Sigmoid colon (tissue), 4 donors: Measurements from ENCODE around the gene SSC5D.

Experiments used
- EP300 ChIP-seq, 4 donors: sonication (generic); formaldehyde crosslinking; IDR thresholded peaks; one replicate each; pipeline ENCODE4 v1.6.1; 2017; ENCODE audit warnings: antibody characterized with exemption in 4 of 4
- TF ChIP-seq, protein P1 (sequence below), 4 experiments: fragments of 450-650 bp in 3 of 4; fragments of 200-600 bp in 1 of 4; IDR thresholded peaks; one replicate each; pipeline ENCODE4 v1.5.1; 2016 to 2019; ENCODE audit warnings: antibody characterized with exemption in 4 of 4, mild to moderate bottlenecking in 3 of 4, moderate library complexity in 2 of 4

DNA sequence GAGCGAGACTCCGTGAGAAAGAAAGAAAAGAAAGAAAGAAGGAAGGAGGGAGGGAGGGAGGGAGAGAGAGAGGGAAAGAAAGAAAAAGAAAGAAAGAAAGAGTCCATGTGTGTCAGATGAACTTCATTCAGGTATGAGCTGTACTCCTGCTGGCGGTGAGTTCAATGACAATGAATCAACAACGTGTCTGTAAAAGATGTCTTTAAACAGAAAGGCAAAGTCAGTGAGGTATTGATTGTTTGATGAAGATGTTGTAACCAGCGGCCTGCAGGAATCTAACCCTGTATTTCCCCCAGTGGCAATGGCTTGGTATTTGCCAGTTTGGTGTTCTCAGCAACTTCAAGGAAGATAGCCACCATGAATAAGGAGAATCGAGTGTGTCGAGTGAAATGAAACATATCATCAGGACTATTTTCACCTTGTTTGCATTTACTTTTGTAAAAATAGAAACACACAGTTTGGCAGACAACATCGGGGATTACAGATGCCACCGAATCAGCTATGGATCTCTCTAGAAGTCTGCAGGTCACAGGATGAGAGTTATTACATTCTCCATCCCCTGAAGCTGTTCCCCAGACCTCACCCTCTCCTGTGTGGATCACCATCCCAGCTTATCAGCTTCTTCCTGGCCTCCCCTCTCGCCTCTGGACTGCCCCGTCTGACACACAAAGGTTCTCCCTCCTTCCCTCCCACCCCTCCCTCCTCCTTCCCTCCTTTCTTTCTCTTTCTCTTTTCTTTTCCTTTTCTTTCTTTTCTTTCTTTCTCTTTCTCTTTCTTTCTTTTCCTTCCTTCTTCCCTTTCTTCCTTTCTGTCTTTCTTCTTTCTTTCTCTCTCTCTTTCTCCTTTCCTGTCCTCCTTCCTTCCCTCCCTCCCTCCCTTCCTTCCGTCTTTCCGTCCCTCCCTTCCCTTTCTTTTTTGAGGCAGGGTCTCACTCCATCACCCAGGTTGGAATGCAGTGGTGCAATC, 65.3 kb downstream of the SSC5D start:
- TF ChIP-seq EP300 (IDR thresholded peaks at IDR 0.05) = no peak
- TF ChIP-seq, protein P1, sequence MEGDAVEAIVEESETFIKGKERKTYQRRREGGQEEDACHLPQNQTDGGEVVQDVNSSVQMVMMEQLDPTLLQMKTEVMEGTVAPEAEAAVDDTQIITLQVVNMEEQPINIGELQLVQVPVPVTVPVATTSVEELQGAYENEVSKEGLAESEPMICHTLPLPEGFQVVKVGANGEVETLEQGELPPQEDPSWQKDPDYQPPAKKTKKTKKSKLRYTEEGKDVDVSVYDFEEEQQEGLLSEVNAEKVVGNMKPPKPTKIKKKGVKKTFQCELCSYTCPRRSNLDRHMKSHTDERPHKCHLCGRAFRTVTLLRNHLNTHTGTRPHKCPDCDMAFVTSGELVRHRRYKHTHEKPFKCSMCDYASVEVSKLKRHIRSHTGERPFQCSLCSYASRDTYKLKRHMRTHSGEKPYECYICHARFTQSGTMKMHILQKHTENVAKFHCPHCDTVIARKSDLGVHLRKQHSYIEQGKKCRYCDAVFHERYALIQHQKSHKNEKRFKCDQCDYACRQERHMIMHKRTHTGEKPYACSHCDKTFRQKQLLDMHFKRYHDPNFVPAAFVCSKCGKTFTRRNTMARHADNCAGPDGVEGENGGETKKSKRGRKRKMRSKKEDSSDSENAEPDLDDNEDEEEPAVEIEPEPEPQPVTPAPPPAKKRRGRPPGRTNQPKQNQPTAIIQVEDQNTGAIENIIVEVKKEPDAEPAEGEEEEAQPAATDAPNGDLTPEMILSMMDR (IDR thresholded peaks at IDR 0.05) = no peak
